K562 (cell line): ENCODE results near the gene PPFIA3. TPM values are rescaled to one million over a fixed set of nuclear protein-coding genes. Genes with fewer than 3 reads are reported as not detected.

ENCODE experiments used
- BHLHE40 ChIP-seq: IDR thresholded peaks from 2 replicates; pipeline ENCODE4 v1.6.1; 2011; ENCODE audit warnings: low read length, improper control_type of control experiment
- CREB1 ChIP-seq, 2 experiments: sonication (generic) in 1 of 2; formaldehyde crosslinking in 1 of 2; IDR thresholded peaks; 2 replicates each; pipeline versions ENCODE4 v1.6.1 to v1.8.0; 2012 to 2022; ENCODE audit warnings: inconsistent platforms in 1 of 2, mild to moderate bottlenecking in 1 of 2, missing genetic modification reagents in 1 of 2, moderate library complexity in 1 of 2
- CREM ChIP-seq: IDR thresholded peaks from 2 replicates; pipeline ENCODE4 v1.6.1; 2014; ENCODE audit warnings: antibody characterized with exemption, low read depth
- HIVEP1 ChIP-seq: fragments of 250-450 bp; sonication (Bioruptor Pico); IDR thresholded peaks from 2 replicates; pipeline ENCODE4 v1.4.0; 2020; ENCODE audit warnings: mild to moderate bottlenecking
- SMARCA5 ChIP-seq: fragments of 450-650 bp; IDR thresholded peaks from 2 replicates; pipeline ENCODE4 v1.6.1; 2016
- ZFX ChIP-seq: sonication (generic); formaldehyde crosslinking; IDR thresholded peaks from 2 replicates; pipeline ENCODE4 v1.8.0; 2022; ENCODE audit warnings: mild to moderate bottlenecking, missing genetic modification reagents, moderate library complexity
- ZNF263 ChIP-seq: sonication (generic); formaldehyde crosslinking; IDR thresholded peaks from 2 replicates; pipeline ENCODE4 v1.8.0; 2022; ENCODE audit warnings: mild to moderate bottlenecking, missing genetic modification reagents, borderline replicate concordance
- polyA plus RNA-seq, 8 experiments: library from polyadenylated mRNA; depleted of rRNA in 4 of 8; stranded (reverse) in 5 of 8; unstranded in 3 of 8; fragments of >200 nt; fragmentation: Nextera tagmentation in 2 of 8; fragmentation: Illumina TruSeq in 1 of 8; extraction: Ambion mirVana in 2 of 8; extraction: Trizol in 1 of 8; gene quantifications; 2 replicates each; pipeline versions ENCODE4 v1.2.1 to v1.2.3, GENCODE V29; 2011 to 2014; ENCODE audit warnings: inconsistent platforms in 1 of 8, missing spikeins in 1 of 8
- total RNA-seq, 7 experiments: library from RNA; depleted of rRNA in 6 of 7; stranded (reverse); fragments of >200 nt in 6 of 7; fragmentation: Illumina TruSeq in 2 of 7; extraction: Trizol in 2 of 7; gene quantifications; 2 replicates each; pipeline versions ENCODE4 v1.2.1 to v1.2.3, GENCODE V29; 2011 to 2021; ENCODE audit warnings: low replicate concordance in 1 of 7
- TF ChIP-seq, protein P1 (sequence below), 2 experiments: fragments of 450-650 bp; conservative IDR thresholded peaks; 2 replicates each; pipeline ENCODE4 v1.6.1; 2017; ENCODE audit warnings: mild to moderate bottlenecking in 2 of 2, moderate library complexity in 2 of 2
- TF ChIP-seq, protein P2 (sequence below), 3 experiments: IDR thresholded peaks in 2 of 3; conservative IDR thresholded peaks in 1 of 3; 2 replicates each; pipeline ENCODE4 v1.5.1; 2011 to 2012; ENCODE audit warnings: low read length in 3 of 3, mild to moderate bottlenecking in 3 of 3, control low read depth in 2 of 3, improper control_type of control experiment in 1 of 3, inconsistent platforms in 1 of 3, low read depth in 1 of 3, mixed read lengths in 1 of 3, moderate library complexity in 1 of 3; ENCODE audit not compliant: insufficient read depth in 2 of 3
- TF ChIP-seq, protein P3 (sequence below): fragments of 450-650 bp; formaldehyde crosslinking; IDR thresholded peaks from 2 replicates; pipeline ENCODE4 v1.4.0; 2020; ENCODE audit warnings: mild to moderate bottlenecking, moderate library complexity

PPFIA3 gene
- total and polyA plus RNA-seq, 9 of the 15 experiments (the other 6 are each of a cell fraction or from before 2014, with no cell fraction given), result 0.10 to 53.0 (median 17.6) TPM

DNA sequence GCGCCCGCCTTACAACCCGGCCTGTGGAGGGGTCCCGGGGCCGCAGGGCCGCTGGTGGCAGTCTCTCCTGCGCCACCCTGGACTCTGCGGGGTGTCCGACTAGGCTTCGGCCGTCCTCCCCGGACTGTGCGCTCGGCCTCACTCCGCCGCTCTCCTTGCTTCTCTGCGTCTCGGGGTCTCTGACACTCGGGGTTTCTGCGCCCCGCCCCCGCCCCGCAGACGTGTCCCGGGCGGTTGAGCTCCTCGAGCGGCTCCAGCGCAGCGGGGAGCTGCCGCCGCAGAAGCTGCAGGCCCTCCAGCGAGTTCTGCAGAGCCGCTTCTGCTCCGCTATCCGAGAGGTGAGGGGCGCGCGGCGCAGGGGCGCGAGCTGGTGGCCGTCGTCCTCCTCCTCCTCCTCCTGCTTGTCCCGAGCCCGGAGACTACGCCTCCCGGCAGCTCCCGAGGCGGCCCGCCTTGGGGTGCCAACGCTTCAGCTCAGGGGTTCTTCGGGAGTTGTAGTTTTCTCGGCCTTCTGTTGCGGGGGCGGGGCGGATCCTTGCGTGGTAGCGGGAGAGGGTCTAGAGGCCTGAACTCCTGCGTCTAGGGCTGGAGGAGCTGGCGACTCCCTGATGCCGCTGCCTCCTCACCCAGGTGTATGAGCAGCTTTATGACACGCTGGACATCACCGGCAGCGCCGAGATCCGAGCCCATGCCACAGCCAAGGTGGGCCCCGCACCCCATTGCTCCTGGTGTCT lies 4.5 kb upstream of the PPFIA3 start (continued):
- TF ChIP-seq, protein P1, sequence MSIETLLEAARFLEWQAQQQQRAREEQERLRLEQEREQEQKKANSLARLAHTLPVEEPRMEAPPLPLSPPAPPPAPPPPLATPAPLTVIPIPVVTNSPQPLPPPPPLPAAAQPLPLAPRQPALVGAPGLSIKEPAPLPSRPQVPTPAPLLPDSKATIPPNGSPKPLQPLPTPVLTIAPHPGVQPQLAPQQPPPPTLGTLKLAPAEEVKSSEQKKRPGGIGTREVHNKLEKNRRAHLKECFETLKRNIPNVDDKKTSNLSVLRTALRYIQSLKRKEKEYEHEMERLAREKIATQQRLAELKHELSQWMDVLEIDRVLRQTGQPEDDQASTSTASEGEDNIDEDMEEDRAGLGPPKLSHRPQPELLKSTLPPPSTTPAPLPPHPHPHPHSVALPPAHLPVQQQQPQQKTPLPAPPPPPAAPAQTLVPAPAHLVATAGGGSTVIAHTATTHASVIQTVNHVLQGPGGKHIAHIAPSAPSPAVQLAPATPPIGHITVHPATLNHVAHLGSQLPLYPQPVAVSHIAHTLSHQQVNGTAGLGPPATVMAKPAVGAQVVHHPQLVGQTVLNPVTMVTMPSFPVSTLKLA (conservative IDR thresholded peaks at IDR 0.05), result peak in 1 of 2 experiments; percentile 22; a peak in 1 of 4 replicates
- TF ChIP-seq CREM (peak; percentile 31; the same call in 1 of the 2 replicates), BHLHE40 (no peak), ZNF263 (CRISPR knock-in tag) (peak; percentile 79), CREB1 (IDR thresholded peaks at IDR 0.05) (no peak), CREB1 (CRISPR knock-in tag; IDR thresholded peaks at IDR 0.05) (0 out of 2 replicates have a peak, but pooled peaks have one; percentile 15), HIVEP1 (no peak), ZFX (CRISPR knock-in tag) (peak; percentile 54), SMARCA5 (no peak)
- TF ChIP-seq, protein P2, sequence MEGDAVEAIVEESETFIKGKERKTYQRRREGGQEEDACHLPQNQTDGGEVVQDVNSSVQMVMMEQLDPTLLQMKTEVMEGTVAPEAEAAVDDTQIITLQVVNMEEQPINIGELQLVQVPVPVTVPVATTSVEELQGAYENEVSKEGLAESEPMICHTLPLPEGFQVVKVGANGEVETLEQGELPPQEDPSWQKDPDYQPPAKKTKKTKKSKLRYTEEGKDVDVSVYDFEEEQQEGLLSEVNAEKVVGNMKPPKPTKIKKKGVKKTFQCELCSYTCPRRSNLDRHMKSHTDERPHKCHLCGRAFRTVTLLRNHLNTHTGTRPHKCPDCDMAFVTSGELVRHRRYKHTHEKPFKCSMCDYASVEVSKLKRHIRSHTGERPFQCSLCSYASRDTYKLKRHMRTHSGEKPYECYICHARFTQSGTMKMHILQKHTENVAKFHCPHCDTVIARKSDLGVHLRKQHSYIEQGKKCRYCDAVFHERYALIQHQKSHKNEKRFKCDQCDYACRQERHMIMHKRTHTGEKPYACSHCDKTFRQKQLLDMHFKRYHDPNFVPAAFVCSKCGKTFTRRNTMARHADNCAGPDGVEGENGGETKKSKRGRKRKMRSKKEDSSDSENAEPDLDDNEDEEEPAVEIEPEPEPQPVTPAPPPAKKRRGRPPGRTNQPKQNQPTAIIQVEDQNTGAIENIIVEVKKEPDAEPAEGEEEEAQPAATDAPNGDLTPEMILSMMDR (IDR thresholded peaks at IDR 0.05 in 2 of 3, conservative IDR thresholded peaks at IDR 0.05 in 1 of 3; ENCODE audit: insufficient read depth in 2 of 3, low read depth in 1 of 3, low read length in 3 of 3), result 0 out of 6 replicates have a peak, but pooled peaks of 1 of the 3 experiments have one; percentile 7
- TF ChIP-seq, protein P3, sequence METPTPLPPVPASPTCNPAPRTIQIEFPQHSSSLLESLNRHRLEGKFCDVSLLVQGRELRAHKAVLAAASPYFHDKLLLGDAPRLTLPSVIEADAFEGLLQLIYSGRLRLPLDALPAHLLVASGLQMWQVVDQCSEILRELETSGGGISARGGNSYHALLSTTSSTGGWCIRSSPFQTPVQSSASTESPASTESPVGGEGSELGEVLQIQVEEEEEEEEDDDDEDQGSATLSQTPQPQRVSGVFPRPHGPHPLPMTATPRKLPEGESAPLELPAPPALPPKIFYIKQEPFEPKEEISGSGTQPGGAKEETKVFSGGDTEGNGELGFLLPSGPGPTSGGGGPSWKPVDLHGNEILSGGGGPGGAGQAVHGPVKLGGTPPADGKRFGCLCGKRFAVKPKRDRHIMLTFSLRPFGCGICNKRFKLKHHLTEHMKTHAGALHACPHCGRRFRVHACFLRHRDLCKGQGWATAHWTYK, result peak; percentile 67; the same call in 1 of the 2 replicates
- TF ChIP-seq, all 486 proteins: peak for 34
